Measurements from ENCODE around the gene RINL. TPM values are rescaled to one million over a fixed set of nuclear protein-coding genes. Genes with fewer than 3 reads are reported as not detected.

RINL gene
- total and polyA plus RNA-seq, 12 donors = 1.6 to 14.5 (median 3.1) TPM

DNA sequence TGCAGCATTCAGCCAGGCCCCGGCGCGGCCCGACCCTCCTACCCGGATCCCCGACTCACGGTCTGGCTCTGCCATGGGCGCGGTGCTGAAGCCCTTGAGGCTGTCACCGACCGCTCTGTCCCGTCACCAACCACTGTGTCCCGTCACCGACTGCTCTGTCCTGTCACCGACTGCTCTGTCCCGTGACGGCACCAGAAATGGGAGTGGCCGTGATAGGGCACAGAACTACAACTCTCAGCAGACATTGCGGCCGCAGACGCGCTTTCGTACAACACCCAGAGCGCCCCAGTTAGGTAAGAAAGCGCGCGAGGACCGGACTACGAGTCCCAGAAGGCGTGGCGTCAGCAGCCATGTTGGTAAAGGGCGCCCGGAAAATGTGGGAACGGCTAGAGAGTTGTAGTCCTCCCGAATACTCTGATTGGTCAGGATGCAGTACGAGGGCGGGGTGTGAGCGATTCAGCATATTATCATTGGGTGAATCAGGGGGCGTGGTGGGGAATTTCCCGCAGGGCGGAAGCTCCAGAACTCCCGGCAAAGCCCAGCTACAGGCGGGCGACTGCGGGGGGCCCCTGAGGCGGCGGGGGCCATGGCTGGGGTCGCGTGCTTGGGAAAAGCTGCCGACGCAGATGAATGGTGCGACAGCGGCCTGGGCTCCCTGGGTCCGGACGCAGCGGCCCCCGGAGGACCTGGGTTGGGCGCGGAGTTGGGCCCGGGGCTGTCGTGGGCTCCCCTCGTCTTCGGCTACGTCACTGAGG, 21.5 kb upstream of the RINL start, which contains the start of the genes NFKBIB and SIRT2:
TSS of gene NFKBIB (plus strand) at position 523 of the 755 bp plus-strand sequence. CDS start at position 587, 64 bp downstream.
TSS of gene SIRT2 (minus strand) at position 172 of the 755 bp plus-strand sequence. CDS start at position 75, 97 bp downstream.
- Histone ChIP-seq H3K4me3 (peak within 1 kb of the TSS; percentile 64 to 90 (median 80)), H3K4me1 (peaks cover 4 to 41% (median 34%) of the 10 kb centered on the region in 9 donors), H3K27me3 (no peaks in the 10 kb centered on the region), H3K36me3 (peaks cover 0 to 12% (median 0%) of the 10 kb centered on the region in 9 donors), H3K27ac (peak within 1 kb of the TSS; percentile 61 to 93 (median 90)), H3K9me3 (peaks cover 0 to 5% (median 0%) of the 10 kb centered on the region in 11 donors)
- DNase-seq = peak; percentile 98 to 100
- peak; percentile 97 to 99 (median 98) for ATAC-seq
- WGBS, 2 donors = 0% methylated on average over 64 of the region's 64 CpGs
- intact Hi-C loops (cut with DNase I) = loop anchor here in 7 of 10 donors (1.0 to 10.0 kb wide), 6 partner anchors 47 to 275 kb away; partner anchors contain the start of gene HNRNPL (in 1 of the 7)
- TF ChIP-seq, protein P1, sequence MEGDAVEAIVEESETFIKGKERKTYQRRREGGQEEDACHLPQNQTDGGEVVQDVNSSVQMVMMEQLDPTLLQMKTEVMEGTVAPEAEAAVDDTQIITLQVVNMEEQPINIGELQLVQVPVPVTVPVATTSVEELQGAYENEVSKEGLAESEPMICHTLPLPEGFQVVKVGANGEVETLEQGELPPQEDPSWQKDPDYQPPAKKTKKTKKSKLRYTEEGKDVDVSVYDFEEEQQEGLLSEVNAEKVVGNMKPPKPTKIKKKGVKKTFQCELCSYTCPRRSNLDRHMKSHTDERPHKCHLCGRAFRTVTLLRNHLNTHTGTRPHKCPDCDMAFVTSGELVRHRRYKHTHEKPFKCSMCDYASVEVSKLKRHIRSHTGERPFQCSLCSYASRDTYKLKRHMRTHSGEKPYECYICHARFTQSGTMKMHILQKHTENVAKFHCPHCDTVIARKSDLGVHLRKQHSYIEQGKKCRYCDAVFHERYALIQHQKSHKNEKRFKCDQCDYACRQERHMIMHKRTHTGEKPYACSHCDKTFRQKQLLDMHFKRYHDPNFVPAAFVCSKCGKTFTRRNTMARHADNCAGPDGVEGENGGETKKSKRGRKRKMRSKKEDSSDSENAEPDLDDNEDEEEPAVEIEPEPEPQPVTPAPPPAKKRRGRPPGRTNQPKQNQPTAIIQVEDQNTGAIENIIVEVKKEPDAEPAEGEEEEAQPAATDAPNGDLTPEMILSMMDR (IDR thresholded peaks at IDR 0.05) = peak in 1 of 9 donors; percentile 23

DNA sequence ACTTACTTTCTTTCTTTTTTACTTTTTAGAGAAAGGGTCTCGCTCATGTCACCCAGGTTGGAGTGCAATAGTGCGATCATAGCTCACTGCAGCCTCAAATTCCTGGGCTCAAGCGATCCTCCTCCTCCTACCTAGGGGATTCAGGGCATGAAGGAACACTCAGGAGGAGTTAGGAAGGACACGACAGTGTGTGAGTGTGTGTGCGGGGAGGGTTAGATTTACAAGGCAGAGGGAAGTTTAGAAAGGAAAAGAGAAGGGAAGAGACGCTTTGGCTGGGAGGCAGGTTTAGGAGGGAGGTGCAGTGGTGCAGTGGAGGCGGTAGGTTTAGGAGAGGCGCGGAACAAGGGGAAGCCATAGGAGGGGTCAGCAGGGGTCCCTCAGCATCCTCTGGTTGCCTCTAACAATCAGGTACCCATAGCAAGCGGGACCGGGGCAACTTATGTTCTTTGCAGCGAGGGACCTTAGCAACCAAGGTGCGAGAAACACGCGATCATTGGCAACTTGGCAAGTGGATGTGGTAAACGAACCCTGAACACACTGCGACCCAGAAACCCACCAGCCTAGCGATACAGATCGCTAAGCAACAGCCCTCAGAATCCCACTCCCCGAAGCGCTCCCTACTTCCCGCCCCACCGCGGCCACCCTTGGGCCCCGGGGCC, 20.8 kb upstream of the RINL start:
- Histone ChIP-seq H3K4me1 (peaks cover 4 to 41% (median 35%) of the 10 kb centered on the region in 9 donors), H3K27me3 (no peaks in the 10 kb centered on the region), H3K27ac (peak overlapping the region in 9 of 10 donors; percentile 84 to 93 (median 87)), H3K36me3 (peaks cover 0 to 9% (median 0%) of the 10 kb centered on the region in 9 donors), H3K4me3 (peak overlapping the region; percentile 51 to 90 (median 80)), H3K9me3 (peaks cover 0 to 5% (median 0%) of the 10 kb centered on the region in 11 donors)
- TF ChIP-seq, protein P1 (IDR thresholded peaks at IDR 0.05) = no peak
- 6 to 9% methylated on average over 25 of the region's 25 CpGs for WGBS, 2 donors
- ATAC-seq (peak in 1 of 8 donors; percentile 9), DNase-seq (no peak)
- intact Hi-C loops (cut with DNase I) = loop anchor here in 7 of 10 donors (1.0 to 10.0 kb wide), 6 partner anchors 46 to 274 kb away; partner anchors contain the start of gene HNRNPL (in 1 of the 7)

DNA sequence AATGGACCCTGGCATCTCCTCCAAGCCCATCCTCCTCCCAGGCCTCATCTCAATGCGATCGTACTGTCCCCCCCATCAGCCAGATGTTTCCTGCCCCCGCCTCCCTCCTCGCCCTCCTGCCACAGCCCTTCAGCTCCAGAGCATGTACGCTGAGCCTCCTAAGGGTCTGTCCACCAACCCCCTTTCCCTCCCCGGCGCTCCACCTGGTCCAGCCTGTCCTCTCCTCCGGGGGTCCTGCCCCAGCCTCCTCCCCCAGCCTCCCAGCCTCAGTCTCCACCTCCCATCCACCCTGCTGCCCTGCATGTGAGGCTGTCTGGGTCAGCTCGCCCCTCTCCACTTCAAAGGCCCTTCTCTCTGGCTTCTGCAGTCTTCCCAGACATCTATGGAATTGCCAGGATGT, 16.9 kb upstream of the RINL start:
- H3K4me1 ChIP-seq = peaks cover 4 to 49% (median 33%) of the 10 kb centered on the region in 9 donors
- intact Hi-C loops (cut with DNase I) = loop anchor here in 3 of 10 donors (5.0 to 10.0 kb wide), 2 partner anchors 43 to 270 kb away; no protein-coding TSS in a partner anchor
- H3K27ac ChIP-seq = no peak overlapping the region

More for the DNA sequence above, 16.9 kb upstream of the RINL start:
- Histone ChIP-seq H3K9me3 (no peaks in the 10 kb centered on the region), H3K4me3 (no peak overlapping the region), H3K36me3 (peaks cover 0 to 41% (median 0%) of the 10 kb centered on the region in 9 donors), H3K27me3 (no peaks in the 10 kb centered on the region)
- no peak for DNase-seq
- WGBS, 2 donors = 60 to 69% methylated on average over 9 of the region's 9 CpGs
- no peak for ATAC-seq
- TF ChIP-seq, protein P1 (IDR thresholded peaks at IDR 0.05) = no peak
